BJ (cell line): ENCODE measurements around the gene ADNP2. TPM values are rescaled to one million over a fixed set of nuclear protein-coding genes. Genes with fewer than 3 reads are reported as not detected.

ENCODE experiments used
- CTCF ChIA-PET: fragments of 350-600 bp; formaldehyde crosslinking; extraction: SDS; loops from one replicate; lab custom pipeline; 2021; ENCODE audit warnings: antibody characterized with exemption, inconsistent platforms; lab: Yijun Ruan, JAX
- POLR2A ChIA-PET: fragments of 300-600 bp; sonication (Branson Sonifier 250); formaldehyde crosslinking; extraction: SDS; loops from one replicate; lab custom pipeline; 2021; ENCODE audit warnings: antibody characterized with exemption; lab: Charles Lee
- DNase-seq: peaks from one replicate; pipeline ENCODE4 v3.0.0-alpha.2; 2011; ENCODE audit warnings: low read depth
- H3K27me3 ChIP-seq: 2 replicates; pipeline ENCODE4 v1.6.0; 2011; ENCODE audit warnings: low read length; ENCODE audit not compliant: control insufficient read depth, insufficient read depth
- H3K36me3 ChIP-seq: 2 replicates; pipeline ENCODE4 v1.5.1; 2011; ENCODE audit warnings: low read length; ENCODE audit not compliant: control insufficient read depth, insufficient read depth
- H3K4me3 ChIP-seq: 2 replicates; pipeline ENCODE4 v1.5.1; 2011; ENCODE audit warnings: low read depth, mild to moderate bottlenecking, control low read depth, low read length
- polyA plus RNA-seq: library from polyadenylated mRNA; depleted of rRNA; stranded (reverse); fragments of >200 nt; gene quantifications from 2 replicates; pipeline ENCODE4 v1.2.3, GENCODE V29; 2011
- TF ChIP-seq, protein P1 (sequence below): IDR thresholded peaks from 2 replicates; pipeline ENCODE4 v1.5.1; 2011; ENCODE audit warnings: low read depth, mild to moderate bottlenecking, control low read depth, inconsistent platforms, low read length, moderate library complexity; ENCODE audit not compliant: insufficient read depth

Gene ADNP2
- polyA plus RNA-seq, 1 experiment = 4.4 TPM

GRCh38 chr18:80157708-80158343, 48.8 kb downstream of the ADNP2 start:
- ChIA-PET POLR2A (no interaction called here), CTCF (interaction anchor here (0.7 to 5.9 kb wide), 21 partner anchors 9 to 736 kb away, joined by 3 to 78 read pairs (median 4); partner anchors contain the start of gene PARD6G)
- 0 out of 2 replicates have a peak, but pooled peaks cover 1% of the 10 kb centered on the region for H3K36me3 ChIP-seq

GRCh38 chr18:80158365-80158764, 49.3 kb downstream of the ADNP2 start:
- H3K4me3 ChIP-seq = no peak overlapping the region
- TF ChIP-seq, protein P1, sequence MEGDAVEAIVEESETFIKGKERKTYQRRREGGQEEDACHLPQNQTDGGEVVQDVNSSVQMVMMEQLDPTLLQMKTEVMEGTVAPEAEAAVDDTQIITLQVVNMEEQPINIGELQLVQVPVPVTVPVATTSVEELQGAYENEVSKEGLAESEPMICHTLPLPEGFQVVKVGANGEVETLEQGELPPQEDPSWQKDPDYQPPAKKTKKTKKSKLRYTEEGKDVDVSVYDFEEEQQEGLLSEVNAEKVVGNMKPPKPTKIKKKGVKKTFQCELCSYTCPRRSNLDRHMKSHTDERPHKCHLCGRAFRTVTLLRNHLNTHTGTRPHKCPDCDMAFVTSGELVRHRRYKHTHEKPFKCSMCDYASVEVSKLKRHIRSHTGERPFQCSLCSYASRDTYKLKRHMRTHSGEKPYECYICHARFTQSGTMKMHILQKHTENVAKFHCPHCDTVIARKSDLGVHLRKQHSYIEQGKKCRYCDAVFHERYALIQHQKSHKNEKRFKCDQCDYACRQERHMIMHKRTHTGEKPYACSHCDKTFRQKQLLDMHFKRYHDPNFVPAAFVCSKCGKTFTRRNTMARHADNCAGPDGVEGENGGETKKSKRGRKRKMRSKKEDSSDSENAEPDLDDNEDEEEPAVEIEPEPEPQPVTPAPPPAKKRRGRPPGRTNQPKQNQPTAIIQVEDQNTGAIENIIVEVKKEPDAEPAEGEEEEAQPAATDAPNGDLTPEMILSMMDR = no peak
- ChIA-PET CTCF (interaction anchor here (0.7 to 5.9 kb wide), 21 partner anchors 9 to 224 kb away, joined by 3 to 78 read pairs (median 4); partner anchors contain the start of gene PARD6G), POLR2A (no interaction called here)
- H3K36me3 ChIP-seq = 0 out of 2 replicates have a peak, but pooled peaks cover 1% of the 10 kb centered on the region
- no peaks in the 10 kb centered on the region for H3K27me3 ChIP-seq
- no peak for DNase-seq

More at GRCh38 chr18:80157708-80158343, 48.8 kb downstream of the ADNP2 start:
- Histone ChIP-seq H3K4me3 (no peak overlapping the region), H3K27me3 (no peaks in the 10 kb centered on the region)
- no peak for DNase-seq
- TF ChIP-seq, protein P1 = peak; percentile 98

DNA sequence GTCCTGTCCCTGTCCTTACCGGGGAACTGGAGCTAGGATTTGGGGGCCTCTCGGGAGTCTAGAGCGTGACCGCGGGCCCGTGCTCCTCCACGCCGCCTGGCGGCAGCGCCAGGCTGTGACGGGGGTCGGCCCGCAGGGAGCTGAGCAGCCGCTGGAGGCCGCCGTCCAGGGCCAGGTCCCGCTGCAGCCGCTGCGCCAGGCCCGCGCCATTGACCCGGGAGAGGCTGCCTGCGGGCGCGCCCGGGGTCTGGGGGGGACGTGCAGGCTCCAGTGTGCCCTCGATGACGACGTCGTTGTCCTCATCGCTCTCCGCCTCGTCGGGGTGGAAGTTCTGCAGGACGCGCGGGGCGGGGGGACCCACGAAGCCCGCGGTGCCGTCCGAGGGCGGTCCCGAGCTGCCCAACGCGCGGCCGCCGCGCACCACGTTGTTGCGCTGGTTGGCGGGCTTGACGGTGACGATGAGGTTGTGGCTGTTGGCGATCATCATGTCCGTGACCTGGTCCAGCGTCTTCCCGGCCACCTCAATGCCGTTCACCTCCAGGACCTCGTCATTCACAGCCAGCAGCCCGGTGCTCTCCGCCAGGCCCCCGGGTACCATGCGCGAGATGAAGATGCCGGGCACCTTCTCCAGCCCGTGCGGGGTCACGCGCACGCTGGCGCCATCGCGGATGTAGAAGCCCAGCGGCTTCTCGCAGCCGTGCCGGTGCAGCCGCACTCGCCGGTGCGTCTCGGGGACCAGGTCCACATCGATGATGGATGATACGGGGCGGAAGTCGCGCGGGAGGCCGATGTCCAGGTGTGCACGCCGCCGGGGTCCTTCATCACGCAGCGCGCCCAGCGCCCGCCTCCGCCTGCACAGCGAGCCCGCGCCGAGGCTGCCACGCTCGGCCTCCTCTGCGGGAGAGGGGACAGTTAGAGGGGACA, 50.9 kb downstream of the ADNP2 start:
- H3K4me3 ChIP-seq = no peak overlapping the region
- TF ChIP-seq, protein P1 = peak; percentile 48
- no peaks in the 10 kb centered on the region for H3K27me3 ChIP-seq
- POLR2A ChIA-PET = no interaction called here
- DNase-seq = no peak
- 0 out of 2 replicates have a peak, but pooled peaks cover 1% of the 10 kb centered on the region for H3K36me3 ChIP-seq
- CTCF ChIA-PET = interaction anchor here (0.8 to 5.9 kb wide), 6 partner anchors 10 to 96 kb away, joined by 3 to 78 read pairs (median 8); partner anchors contain the start of gene PARD6G

GRCh38 chr18:80161781-80162417, 52.8 kb downstream of the ADNP2 start:
- TF ChIP-seq, protein P1 = no peak
- no peaks in the 10 kb centered on the region for H3K27me3 ChIP-seq
- 0 out of 2 replicates have a peak, but pooled peaks cover 1% of the 10 kb centered on the region for H3K36me3 ChIP-seq
- ChIA-PET CTCF (interaction anchor here (5.9 kb wide), 1 partner anchor 94 kb away, joined by 78 read pairs; no protein-coding TSS in a partner anchor), POLR2A (interaction anchor here (0.5 kb wide), 1 partner anchor 305 kb away, joined by 8 read pairs; no protein-coding TSS in a partner anchor)
- no peak for DNase-seq
- no peak overlapping the region for H3K4me3 ChIP-seq
